Fibroblast of villous mesenchyme (primary cell): ENCODE data around the gene TESMIN. TPM values are rescaled to one million over a fixed set of nuclear protein-coding genes. Genes with fewer than 3 reads are reported as not detected.

Experiments
- DNase-seq: peaks from one replicate; pipeline ENCODE4 v3.0.0-alpha.2; 2010; ENCODE audit warnings: low read depth
- H3K4me3 ChIP-seq: 2 replicates; pipeline ENCODE4 v1.5.1; 2011; ENCODE audit warnings: low read depth, mild to moderate bottlenecking, low read length
- CTCF ChIP-seq: IDR thresholded peaks from 2 replicates; pipeline ENCODE4 v1.5.1; 2012; ENCODE audit warnings: low read depth, mild to moderate bottlenecking, low read length; ENCODE audit not compliant: insufficient read depth
- total RNA-seq: library from RNA; depleted of rRNA; stranded (reverse); fragments of >200 nt; gene quantifications from 2 replicates; pipeline ENCODE4 v1.2.3, GENCODE V29; 2012

The TESMIN gene
- total RNA-seq, 1 donor = 2.6 TPM

- no peak for TF ChIP-seq CTCF
- no peak for DNase-seq
- no peak overlapping the region for H3K4me3 ChIP-seq
Measured at GRCh38 chr11:68743539-68743938, 7.8 kb downstream of the TESMIN start.

- TF ChIP-seq CTCF = no peak
- no peak overlapping the region for H3K4me3 ChIP-seq
- peak; percentile 29 for DNase-seq
Measured at GRCh38 chr11:68741463-68741862, 9.9 kb downstream of the TESMIN start.

- TF ChIP-seq CTCF = no peak
Measured at GRCh38 chr11:68735646-68736045, 15.7 kb downstream of the TESMIN start.

GRCh38 chr11:68735125-68735524, 16.2 kb downstream of the TESMIN start:
- TF ChIP-seq CTCF = no peak
- H3K4me3 ChIP-seq = no peak overlapping the region
- DNase-seq = no peak

More at GRCh38 chr11:68735646-68736045, 15.7 kb downstream of the TESMIN start:
- no peak overlapping the region for H3K4me3 ChIP-seq
- DNase-seq = no peak

GRCh38 chr11:68734111-68734510, 17.2 kb downstream of the TESMIN start:
- DNase-seq = no peak
- TF ChIP-seq CTCF = no peak
- H3K4me3 ChIP-seq = no peak overlapping the region

- TF ChIP-seq CTCF = no peak
- DNase-seq = no peak
- no peak overlapping the region for H3K4me3 ChIP-seq
Measured at GRCh38 chr11:68727783-68728182, 23.5 kb downstream of the TESMIN start.

- H3K4me3 ChIP-seq = no peak overlapping the region
- TF ChIP-seq CTCF = no peak
- DNase-seq = no peak
Measured at GRCh38 chr11:68724293-68724692, 27.0 kb downstream of the TESMIN start.
